Dermis blood vessel endothelial cell (primary cell): ENCODE data around the gene RHEBL1. TPM values are rescaled to one million over a fixed set of nuclear protein-coding genes. Genes with fewer than 3 reads are reported as not detected.

Experiments used
- DNase-seq: peaks from one replicate; pipeline ENCODE4 v3.0.0; 2010
- total RNA-seq: library from RNA; depleted of rRNA; stranded (reverse); fragments of >200 nt; gene quantifications from 2 replicates; pipeline ENCODE4 v1.2.3, GENCODE V29; 2014

The RHEBL1 gene
- total RNA-seq, 1 donor from 2014 or later, result 1.2 TPM

GRCh38 chr12:49054524-49054923 is 15.3 kb downstream of the RHEBL1 start:
- no peak for DNase-seq

GRCh38 chr12:49054096-49054495 is 15.7 kb downstream of the RHEBL1 start:
- no peak for DNase-seq

GRCh38 chr12:49052451-49053208 is 17.1 kb downstream of the RHEBL1 start:
- DNase-seq, result no peak

- DNase-seq, result no peak
Observed at GRCh38 chr12:49051777-49052438, 17.9 kb downstream of the RHEBL1 start.

GRCh38 chr12:49051373-49051764 is 18.4 kb downstream of the RHEBL1 start:
- no peak for DNase-seq

GRCh38 chr12:49050507-49051372 is 19.0 kb downstream of the RHEBL1 start:
- DNase-seq, result no peak

- DNase-seq, result peak; percentile 77
Observed at GRCh38 chr12:49049566-49050224, 20.1 kb downstream of the RHEBL1 start.

- no peak for DNase-seq
Observed at GRCh38 chr12:49048953-49049352, 20.8 kb downstream of the RHEBL1 start.

GRCh38 chr12:49046129-49046895 is 23.5 kb downstream of the RHEBL1 start:
- no peak for DNase-seq

GRCh38 chr12:49044660-49045059 is 25.1 kb downstream of the RHEBL1 start:
- no peak for DNase-seq

- peak; percentile 78 for DNase-seq
Observed at GRCh38 chr12:49043856-49044258, 25.9 kb downstream of the RHEBL1 start.

GRCh38 chr12:49043241-49043640 is 26.5 kb downstream of the RHEBL1 start:
- DNase-seq, result no peak

- no peak for DNase-seq
Observed at GRCh38 chr12:49041881-49042484, 27.8 kb downstream of the RHEBL1 start.

- DNase-seq, result no peak
Observed at GRCh38 chr12:49041036-49041880, 28.5 kb downstream of the RHEBL1 start.

- DNase-seq, result no peak
Observed at GRCh38 chr12:49040364-49040855, 29.4 kb downstream of the RHEBL1 start.

GRCh38 chr12:49039421-49040363 is 30.1 kb downstream of the RHEBL1 start:
- no peak for DNase-seq

GRCh38 chr12:49038291-49038955 is 31.4 kb downstream of the RHEBL1 start:
- no peak for DNase-seq

- no peak for DNase-seq
Observed at GRCh38 chr12:49037947-49038237, 31.9 kb downstream of the RHEBL1 start.
